T-helper 9 cell (primary cell): ENCODE measurements around the gene ENHO.

Experiments
- DNase-seq: peaks from one replicate; pipeline ENCODE4 v3.0.0-alpha.2; 2020

ENHO gene

DNA sequence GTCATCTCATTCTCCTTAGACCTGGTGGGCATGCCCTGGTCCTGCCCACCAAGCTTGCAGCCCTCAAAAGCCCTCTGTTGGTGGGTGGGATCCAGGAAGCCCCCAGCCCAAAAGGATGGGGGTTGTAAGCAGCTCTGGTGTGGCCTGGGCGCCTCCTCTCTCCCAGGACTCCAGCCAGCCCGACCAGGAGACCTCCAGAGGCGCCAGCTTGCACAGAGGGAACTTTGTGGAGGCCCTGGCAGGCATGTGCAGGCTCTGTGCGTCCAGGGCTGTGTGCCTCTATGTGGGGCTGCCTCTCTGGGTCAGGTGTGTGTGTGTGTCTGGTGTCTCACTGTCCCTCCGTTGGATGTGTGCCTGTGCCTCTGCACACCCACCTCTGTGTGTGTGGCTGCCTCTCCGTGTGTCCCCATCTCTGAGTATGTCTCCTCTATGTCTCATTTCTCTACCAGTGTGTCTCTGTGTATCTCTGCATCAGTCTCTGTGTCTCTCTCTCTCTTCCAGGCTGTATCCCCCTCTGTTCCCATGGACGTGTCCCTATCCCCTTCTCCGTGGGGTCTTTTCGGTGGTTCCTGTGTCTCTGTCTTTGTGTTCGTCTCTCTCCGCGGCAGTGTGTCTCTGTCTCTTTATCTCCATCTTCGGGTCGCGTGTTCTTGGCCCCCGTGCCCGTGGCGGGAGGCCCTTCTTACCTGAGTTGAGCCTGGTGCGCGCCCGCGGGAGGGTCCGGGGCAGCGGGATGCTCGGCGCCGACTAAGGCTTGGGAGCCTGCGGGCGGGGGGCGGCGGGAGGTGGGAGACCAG, 501 bp downstream of the ENHO start:
- DNase-seq = no peak

DNA sequence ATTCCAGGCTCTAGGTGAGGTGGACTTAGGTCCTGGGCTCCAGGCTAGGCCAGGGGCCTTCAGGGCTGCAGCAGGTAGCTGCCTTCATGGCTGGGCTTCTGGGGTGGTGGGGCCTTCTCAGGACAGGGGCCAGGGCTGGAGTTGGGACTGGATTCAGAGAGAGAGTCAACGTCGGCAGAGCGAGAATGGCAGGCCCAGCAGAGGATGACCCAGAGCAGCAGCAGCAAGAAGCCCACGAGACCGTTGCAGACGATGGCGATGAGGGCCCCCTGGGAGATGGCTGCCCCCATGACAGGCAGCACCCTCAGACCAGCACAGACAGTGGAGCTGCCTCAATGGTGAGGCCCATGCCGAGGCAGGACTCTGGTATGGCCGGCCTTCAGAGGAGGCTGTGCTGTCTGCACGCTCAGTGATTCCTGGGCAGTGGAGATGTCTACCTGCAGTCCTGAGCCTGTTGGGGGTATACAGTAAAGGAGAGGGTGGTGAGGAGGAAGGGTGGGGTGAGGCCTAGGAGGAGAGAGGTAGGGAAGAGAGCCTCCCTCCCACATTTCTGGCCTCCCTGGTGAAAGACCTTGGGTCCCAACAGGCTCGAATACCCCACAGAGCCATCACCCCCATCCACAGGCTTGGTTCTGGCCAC, 1.3 kb downstream of the ENHO start:
- DNase-seq = no peak

DNA sequence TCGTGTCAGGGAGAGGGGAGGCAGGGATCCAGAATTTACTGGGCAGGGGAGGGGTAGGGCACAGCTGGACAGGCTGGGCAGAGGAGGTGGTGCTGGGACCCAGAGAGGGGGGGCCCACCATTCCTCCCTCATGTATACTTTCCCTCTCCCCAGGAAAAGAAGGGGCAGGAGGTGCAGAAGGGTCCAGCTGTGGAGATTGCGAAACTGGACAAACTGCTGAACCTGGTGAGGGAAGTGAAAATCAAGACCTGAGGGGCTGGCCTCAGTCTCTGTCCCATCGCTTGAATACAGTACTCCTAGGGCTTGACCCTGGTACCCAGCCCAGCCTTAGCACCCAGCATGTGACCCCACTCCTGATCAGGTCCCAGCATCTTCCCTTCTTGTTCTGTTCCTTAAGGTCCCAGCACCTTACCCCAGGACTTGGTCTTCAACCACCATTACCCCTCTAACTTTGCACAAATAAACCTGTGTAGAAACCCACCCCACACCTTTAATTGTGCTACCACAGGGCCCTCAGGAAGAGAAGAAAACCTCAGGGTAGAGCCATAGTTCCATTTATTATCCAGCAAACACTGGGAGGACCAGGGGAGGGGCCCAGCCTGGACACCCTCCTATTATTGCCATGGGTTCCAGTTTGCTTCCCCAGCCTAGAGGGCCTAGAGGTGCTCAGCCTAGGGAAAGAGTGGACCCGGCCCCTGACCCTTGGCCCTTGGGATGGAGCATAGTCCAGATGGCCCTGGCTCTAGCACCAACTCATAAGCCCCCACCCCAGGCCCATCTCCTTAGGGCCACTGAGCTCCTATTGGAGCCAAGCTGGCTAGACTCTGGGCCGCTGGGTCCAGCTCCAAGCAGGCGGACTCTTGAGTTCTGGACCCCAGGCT, 2.0 kb downstream of the ENHO start:
- no peak for DNase-seq

GRCh38 chr9:34520096-34520495, 2.7 kb downstream of the ENHO start:
- DNase-seq = no peak

- DNase-seq = no peak
Measured at GRCh38 chr9:34519321-34520020, 3.3 kb downstream of the ENHO start.

GRCh38 chr9:34518896-34519295, 3.9 kb downstream of the ENHO start:
- DNase-seq = no peak

DNA sequence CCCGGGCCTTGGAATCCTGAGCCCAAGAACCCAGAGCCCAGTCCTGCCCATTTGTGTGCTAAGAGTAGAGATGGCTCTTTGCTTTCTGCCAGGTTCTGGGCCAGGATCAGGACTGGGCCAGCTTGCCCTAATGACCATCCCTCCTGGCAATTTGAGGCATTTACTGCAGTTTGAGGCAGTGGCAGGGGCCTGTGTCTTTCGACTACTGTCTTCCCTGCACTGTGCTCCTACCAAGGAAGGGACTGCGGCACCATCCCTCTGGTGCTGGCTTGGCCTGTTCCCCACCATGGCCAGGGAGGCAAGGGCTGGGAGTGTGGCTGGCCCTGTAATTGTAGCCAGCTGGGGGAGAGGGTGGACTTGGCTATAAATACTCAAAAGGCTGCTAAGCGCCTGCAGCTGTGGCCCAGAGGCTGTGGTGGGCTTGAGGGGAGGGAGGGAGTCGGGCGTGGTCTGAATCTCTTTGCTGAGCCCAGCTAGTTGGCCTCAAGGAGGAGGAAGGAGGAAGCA, 4.6 kb downstream of the ENHO start:
- no peak for DNase-seq

DNA sequence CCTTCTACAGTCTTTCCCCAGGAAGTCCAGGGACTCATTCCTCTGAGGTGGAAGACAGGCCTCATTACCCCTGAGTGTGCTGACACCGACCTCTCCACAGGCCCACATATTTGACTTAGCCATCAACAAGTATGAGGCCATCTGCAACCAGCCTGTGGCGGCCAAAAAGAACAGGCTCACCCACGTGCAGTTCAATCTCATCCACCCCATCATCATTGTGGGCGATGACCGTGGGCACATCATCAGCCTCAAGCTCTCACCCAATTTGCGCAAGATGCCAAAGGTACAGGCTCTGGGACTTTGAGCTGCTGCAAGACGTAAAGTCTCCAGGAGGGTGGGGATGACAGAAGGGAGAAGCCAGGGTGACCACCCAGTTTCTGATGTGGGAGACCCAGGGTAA, 5.6 kb downstream of the ENHO start:
- DNase-seq = no peak

DNA sequence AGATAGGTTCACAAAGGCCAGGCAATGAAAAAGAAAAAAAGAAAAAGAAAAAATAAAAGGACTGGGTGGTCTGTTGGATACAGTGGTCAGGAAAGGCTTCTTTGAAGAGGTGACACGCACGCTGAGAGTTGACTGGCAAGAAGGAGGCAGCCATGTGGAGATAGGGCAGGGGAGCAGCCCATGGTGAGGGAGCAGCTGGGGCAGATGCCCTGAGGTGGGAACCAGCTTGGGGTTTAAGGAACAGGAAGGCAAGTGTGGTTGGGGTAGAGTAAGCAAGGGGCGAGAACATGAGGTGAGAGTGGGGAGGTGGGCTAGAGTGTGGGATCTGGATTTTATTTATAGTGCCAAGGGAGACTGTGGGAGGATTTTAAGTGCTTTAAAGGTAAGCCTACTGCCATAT, 6.8 kb downstream of the ENHO start:
- no peak for DNase-seq

- no peak for DNase-seq
Measured at GRCh38 chr9:34514816-34515215, 8.0 kb downstream of the ENHO start.

DNA sequence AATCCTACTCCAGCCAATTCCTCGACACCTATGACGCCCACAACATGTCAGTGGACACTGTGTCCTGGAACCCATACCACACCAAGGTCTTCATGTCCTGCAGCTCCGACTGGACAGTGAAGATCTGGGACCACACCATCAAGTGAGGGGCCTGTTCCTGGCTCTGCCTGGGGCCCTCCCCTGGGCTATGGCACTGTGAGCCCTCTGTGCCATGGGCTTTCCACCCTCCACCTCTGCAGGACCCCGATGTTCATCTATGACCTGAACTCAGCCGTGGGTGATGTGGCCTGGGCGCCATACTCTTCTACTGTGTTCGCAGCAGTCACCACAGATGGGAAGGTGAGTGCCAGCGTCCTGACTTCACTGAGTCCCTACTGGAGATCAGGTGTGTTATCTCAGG, 8.4 kb downstream of the ENHO start:
- no peak for DNase-seq

- no peak for DNase-seq
Measured at GRCh38 chr9:34513567-34514214, 9.1 kb downstream of the ENHO start.

GRCh38 chr9:34512131-34513078, 10.4 kb downstream of the ENHO start:
- no peak for DNase-seq

GRCh38 chr9:34510497-34511468, 12.0 kb downstream of the ENHO start:
- DNase-seq = no peak

- no peak for DNase-seq
Measured at GRCh38 chr9:34508951-34509350, 13.8 kb downstream of the ENHO start.

GRCh38 chr9:34508463-34508862, 14.3 kb downstream of the ENHO start:
- DNase-seq = no peak

- DNase-seq = no peak
Measured at GRCh38 chr9:34507966-34508365, 14.8 kb downstream of the ENHO start.

- DNase-seq = no peak
Measured at GRCh38 chr9:34507556-34507955, 15.2 kb downstream of the ENHO start.

DNA sequence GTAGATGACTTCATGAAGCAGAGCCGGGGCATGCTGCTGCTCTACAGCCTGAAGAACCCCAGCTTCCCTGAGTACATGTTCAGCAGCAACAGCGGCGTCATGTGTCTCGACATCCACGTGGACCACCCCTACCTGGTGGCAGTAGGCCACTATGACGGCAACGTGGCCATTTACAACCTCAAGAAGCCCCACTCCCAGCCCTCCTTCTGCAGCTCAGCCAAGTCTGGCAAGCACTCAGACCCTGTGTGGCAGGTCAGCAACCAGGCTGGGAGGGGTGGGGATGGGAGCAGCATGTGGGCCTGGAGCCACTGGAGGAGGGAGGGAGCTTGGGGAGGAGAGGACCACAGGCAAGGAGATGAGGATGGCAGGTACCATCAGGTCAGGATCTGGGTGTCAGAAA, 16.2 kb downstream of the ENHO start:
- DNase-seq = no peak
